Peyer's patch (tissue), 4 donors: ENCODE measurements around the gene SKOR1. TPM values are rescaled to one million over a fixed set of nuclear protein-coding genes. Genes with fewer than 3 reads are reported as not detected.

ENCODE experiments used
- DNase-seq, 3 donors: peaks; one replicate each; pipeline ENCODE4 v3.0.0-alpha.2; 2017 to 2019
- H3K27ac ChIP-seq, 4 donors: fragments of 200-600 bp; sonication (generic); one replicate each; pipeline ENCODE4 v1.5.1; 2016 to 2019
- H3K27me3 ChIP-seq, 2 donors: fragments of 200-600 bp; sonication (generic); one replicate each; pipeline ENCODE4 v1.5.1; 2019
- H3K36me3 ChIP-seq, 3 donors: fragments of 200-600 bp; sonication (generic); one replicate each; pipeline ENCODE4 v1.5.1; 2016 to 2019
- H3K4me1 ChIP-seq, 4 donors: fragments of 200-600 bp; sonication (generic); one replicate each; pipeline ENCODE4 v1.5.1; 2016 to 2019
- H3K4me3 ChIP-seq, 4 donors: fragments of 200-600 bp; sonication (generic); 1 replicate in 3 of 4; 2 replicates in 1 of 4; pipeline ENCODE4 v1.5.1; 2016 to 2019; ENCODE audit warnings: mild to moderate bottlenecking in 1 of 4
- H3K9me3 ChIP-seq, 4 donors: fragments of 200-600 bp; sonication (generic); one replicate each; pipeline ENCODE4 v1.5.1; 2016 to 2019; ENCODE audit warnings: mild to moderate bottlenecking in 1 of 4
- POLR2A ChIP-seq, 2 donors: fragments of 450-650 bp; IDR thresholded peaks; one replicate each; pipeline ENCODE4 v1.5.1; 2017; ENCODE audit warnings: antibody characterized with exemption in 2 of 2, mild to moderate bottlenecking in 2 of 2, moderate library complexity in 2 of 2
- total RNA-seq, 4 donors: library from RNA; depleted of rRNA; stranded (reverse); fragments of >200 nt; gene quantifications; one replicate each; pipeline ENCODE4 v1.1.0, GENCODE V29; 2016
- TF ChIP-seq, protein P1 (sequence below), 6 experiments: fragments of 450-650 bp in 4 of 6; fragments of 200-600 bp in 2 of 6; sonication (generic) in 1 of 6; IDR thresholded peaks; one replicate each; pipeline ENCODE4 v1.5.1; 2017 to 2019; ENCODE audit warnings: antibody characterized with exemption in 6 of 6, mild to moderate bottlenecking in 3 of 6, moderate library complexity in 1 of 6

The SKOR1 gene
- total RNA-seq, 4 donors from 2014 or later = 1.2 to 5.0 (median 1.6) TPM

DNA sequence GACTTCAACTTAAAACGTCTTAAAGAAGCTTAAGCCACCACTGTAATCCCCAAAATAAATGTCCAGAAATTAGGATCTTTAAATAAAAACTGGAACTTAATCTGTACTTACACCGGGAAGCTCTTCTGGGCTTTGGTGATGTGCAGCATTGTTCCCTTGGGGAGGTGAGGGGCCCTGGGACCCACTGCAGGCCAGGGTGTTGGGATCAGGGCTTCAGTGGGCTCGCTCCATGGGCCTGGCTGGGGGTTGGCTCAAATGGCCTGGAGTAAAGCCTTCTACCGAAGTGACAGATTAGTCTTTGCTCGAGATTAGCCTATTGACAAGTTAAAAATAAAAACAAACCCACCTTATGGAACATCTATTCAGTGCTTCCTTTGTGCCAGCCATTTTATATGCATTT lies 20.7 kb downstream of the SKOR1 start:
- Histone ChIP-seq H3K27ac (no peak overlapping the region), H3K36me3 (no peaks in the 10 kb centered on the region), H3K4me1 (peaks cover 0 to 6% (median 0%) of the 10 kb centered on the region in 4 donors), H3K9me3 (no peaks in the 10 kb centered on the region), H3K27me3 (no peaks in the 10 kb centered on the region), H3K4me3 (no peak overlapping the region)
- no peak for DNase-seq
- TF ChIP-seq, protein P1, sequence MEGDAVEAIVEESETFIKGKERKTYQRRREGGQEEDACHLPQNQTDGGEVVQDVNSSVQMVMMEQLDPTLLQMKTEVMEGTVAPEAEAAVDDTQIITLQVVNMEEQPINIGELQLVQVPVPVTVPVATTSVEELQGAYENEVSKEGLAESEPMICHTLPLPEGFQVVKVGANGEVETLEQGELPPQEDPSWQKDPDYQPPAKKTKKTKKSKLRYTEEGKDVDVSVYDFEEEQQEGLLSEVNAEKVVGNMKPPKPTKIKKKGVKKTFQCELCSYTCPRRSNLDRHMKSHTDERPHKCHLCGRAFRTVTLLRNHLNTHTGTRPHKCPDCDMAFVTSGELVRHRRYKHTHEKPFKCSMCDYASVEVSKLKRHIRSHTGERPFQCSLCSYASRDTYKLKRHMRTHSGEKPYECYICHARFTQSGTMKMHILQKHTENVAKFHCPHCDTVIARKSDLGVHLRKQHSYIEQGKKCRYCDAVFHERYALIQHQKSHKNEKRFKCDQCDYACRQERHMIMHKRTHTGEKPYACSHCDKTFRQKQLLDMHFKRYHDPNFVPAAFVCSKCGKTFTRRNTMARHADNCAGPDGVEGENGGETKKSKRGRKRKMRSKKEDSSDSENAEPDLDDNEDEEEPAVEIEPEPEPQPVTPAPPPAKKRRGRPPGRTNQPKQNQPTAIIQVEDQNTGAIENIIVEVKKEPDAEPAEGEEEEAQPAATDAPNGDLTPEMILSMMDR (IDR thresholded peaks at IDR 0.05) = no peak
- no peak for TF ChIP-seq POLR2A (IDR thresholded peaks at IDR 0.05)

DNA sequence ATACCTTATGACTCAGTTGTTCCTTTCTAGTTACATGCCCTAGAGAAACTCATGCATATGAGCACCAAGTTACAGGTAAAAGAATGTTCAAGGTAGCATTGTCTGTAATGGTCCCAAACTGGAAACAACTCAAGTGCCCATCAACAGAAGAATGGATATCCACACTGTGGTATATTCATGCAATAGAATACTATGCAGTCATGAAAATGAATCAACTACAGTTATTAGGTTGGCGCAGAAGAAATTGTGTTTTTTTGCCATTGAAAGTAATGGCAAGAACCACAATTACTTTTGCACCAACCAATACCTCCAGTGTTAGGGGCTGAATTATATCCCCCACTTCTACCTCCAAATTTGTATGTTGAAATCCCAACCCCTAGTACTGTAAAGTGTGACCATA lies 24.2 kb downstream of the SKOR1 start:
- DNase-seq = no peak
- TF ChIP-seq POLR2A (IDR thresholded peaks at IDR 0.05) = no peak
- TF ChIP-seq, protein P1 (IDR thresholded peaks at IDR 0.05) = no peak
- Histone ChIP-seq H3K9me3 (no peaks in the 10 kb centered on the region), H3K36me3 (no peaks in the 10 kb centered on the region), H3K27ac (no peak overlapping the region), H3K27me3 (no peaks in the 10 kb centered on the region), H3K4me3 (no peak overlapping the region), H3K4me1 (no peaks in the 10 kb centered on the region)

DNA sequence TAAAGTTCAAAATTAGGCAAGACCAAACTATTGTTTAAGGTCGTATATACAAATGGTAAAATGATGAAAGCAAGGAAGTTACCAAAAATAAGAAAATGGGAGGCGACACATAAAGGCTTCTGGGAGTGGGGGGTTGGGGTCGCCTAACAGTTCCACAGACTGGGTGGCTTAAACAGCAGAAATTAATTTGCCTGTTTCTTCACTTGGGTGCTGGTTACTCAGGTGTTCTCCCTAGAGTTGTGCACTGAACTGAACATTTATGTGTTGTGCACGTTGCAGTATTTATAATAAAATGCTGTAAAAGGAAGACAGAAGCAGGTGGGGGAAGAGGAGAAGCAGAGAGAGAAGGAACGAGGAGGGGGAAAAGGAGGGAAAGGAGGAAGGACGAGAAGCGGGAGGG lies 25.0 kb downstream of the SKOR1 start:
- TF ChIP-seq, protein P1 (IDR thresholded peaks at IDR 0.05) = no peak
- TF ChIP-seq POLR2A (IDR thresholded peaks at IDR 0.05) = no peak
- no peak for DNase-seq
- H3K27ac ChIP-seq = no peak overlapping the region
- H3K27me3 ChIP-seq = no peaks in the 10 kb centered on the region
- no peaks in the 10 kb centered on the region for H3K4me1 ChIP-seq
- no peaks in the 10 kb centered on the region for H3K9me3 ChIP-seq
- no peaks in the 10 kb centered on the region for H3K36me3 ChIP-seq
- no peak overlapping the region for H3K4me3 ChIP-seq

DNA sequence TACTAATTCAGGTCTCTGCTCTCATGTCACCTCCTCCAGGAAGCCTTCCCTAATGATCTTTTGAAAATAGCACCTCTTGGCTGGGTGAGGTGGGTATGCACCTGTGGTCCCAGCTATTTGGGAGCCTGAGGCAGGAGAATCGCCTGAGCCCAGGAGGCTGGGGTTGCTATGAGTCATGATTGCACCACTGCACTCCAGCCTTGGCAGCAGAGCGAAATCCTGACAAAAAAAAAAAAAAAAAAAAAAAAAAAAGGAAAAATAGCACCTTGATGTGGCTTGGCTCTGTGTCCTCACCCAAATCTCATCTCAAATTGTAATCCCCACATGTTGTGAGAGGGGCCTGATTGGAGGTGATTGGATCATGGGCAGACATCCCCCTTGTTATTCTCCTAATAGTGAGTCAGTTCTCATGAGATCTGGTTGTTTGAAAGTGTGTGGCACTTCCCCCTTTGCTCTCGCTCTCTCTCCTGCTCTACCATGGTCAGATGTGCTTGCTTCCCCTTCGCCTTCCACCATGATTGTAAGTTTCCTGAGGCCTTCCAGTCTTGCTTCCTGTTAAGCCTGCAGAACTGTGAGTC lies 25.8 kb downstream of the SKOR1 start:
- no peaks in the 10 kb centered on the region for H3K27me3 ChIP-seq
- no peak overlapping the region for H3K4me3 ChIP-seq
- no peak for DNase-seq
- H3K4me1 ChIP-seq = no peaks in the 10 kb centered on the region
- no peak overlapping the region for H3K27ac ChIP-seq
- TF ChIP-seq, protein P1 (IDR thresholded peaks at IDR 0.05) = no peak
- TF ChIP-seq POLR2A (IDR thresholded peaks at IDR 0.05) = no peak
- H3K9me3 ChIP-seq = no peaks in the 10 kb centered on the region
- no peaks in the 10 kb centered on the region for H3K36me3 ChIP-seq

DNA sequence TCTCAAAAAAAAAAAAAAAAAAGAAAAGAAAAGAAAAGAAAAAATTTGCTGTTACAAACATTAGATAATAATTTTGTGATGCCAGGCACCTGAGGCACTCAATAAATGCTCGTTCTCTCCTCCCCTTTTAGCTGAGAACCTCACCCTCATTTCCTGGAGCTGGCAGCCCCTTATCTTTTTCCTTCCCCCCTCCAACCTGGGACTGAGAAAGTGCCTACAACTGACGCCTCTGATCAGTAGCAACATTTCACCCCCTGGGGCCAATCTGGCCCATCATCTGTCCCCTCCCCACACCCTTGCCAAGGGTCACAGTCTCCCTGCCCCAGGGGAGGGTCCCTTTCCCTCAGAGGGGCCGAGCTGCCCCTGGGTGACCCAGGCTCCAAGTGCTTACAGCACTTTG lies 27.1 kb downstream of the SKOR1 start:
- DNase-seq = no peak
- H3K27me3 ChIP-seq = no peaks in the 10 kb centered on the region

More for the DNA sequence above, 27.1 kb downstream of the SKOR1 start:
- no peak overlapping the region for H3K4me3 ChIP-seq
- no peaks in the 10 kb centered on the region for H3K9me3 ChIP-seq
- H3K36me3 ChIP-seq = no peaks in the 10 kb centered on the region
- no peak for TF ChIP-seq POLR2A (IDR thresholded peaks at IDR 0.05)
- TF ChIP-seq, protein P1 (IDR thresholded peaks at IDR 0.05) = no peak
- no peaks in the 10 kb centered on the region for H3K4me1 ChIP-seq
- H3K27ac ChIP-seq = no peak overlapping the region
